GM23338 (cell line): ENCODE results near the gene HNRNPM. TPM values are rescaled to one million over a fixed set of nuclear protein-coding genes. Genes with fewer than 3 reads are reported as not detected.

ENCODE experiments used
- ATAC-seq: fragments of 200-7000 bp; cut with Tn5 transposase; 3 replicates; pipeline ENCODE4 v1.9.1; 2020
- DNase-seq: peaks from one replicate; pipeline ENCODE4 v3.0.0-alpha.2; 2015; ENCODE audit warnings: low spot score
- H2AFZ ChIP-seq: fragments of 200-600 bp; sonication (generic); 2 replicates; pipeline ENCODE4 v1.8.0; 2016; ENCODE audit warnings: antibody characterized with exemption, mild to moderate bottlenecking, moderate library complexity
- H3F3A ChIP-seq: fragments of 200-600 bp; sonication (generic); replicated peaks from 2 replicates; pipeline ENCODE4 v1.8.0; 2017; ENCODE audit warnings: antibody characterized with exemption, mixed run types, low read depth
- H3K27ac ChIP-seq: fragments of 200-600 bp; sonication (generic); 2 replicates; pipeline ENCODE4 v1.6.1; 2016; ENCODE audit warnings: low read depth
- H3K27me3 ChIP-seq: fragments of 200-600 bp; sonication (generic); 2 replicates; pipeline ENCODE4 v1.8.0; 2016; ENCODE audit warnings: mild to moderate bottlenecking, mixed run types, moderate library complexity; ENCODE audit not compliant: insufficient read depth
- H3K36me3 ChIP-seq: fragments of 200-600 bp; sonication (generic); 2 replicates; pipeline ENCODE4 v1.8.0; 2016; ENCODE audit warnings: mild to moderate bottlenecking; ENCODE audit not compliant: insufficient read depth
- H3K4me1 ChIP-seq: fragments of 200-600 bp; sonication (generic); 2 replicates; pipeline ENCODE4 v1.8.0; 2016; ENCODE audit warnings: mild to moderate bottlenecking, moderate library complexity; ENCODE audit not compliant: insufficient read depth
- H3K4me2 ChIP-seq: fragments of 200-600 bp; sonication (generic); 2 replicates; pipeline ENCODE4 v1.7.1; 2017; ENCODE audit warnings: mixed run types
- H3K4me3 ChIP-seq: fragments of 200-600 bp; sonication (generic); 2 replicates; pipeline ENCODE4 v1.6.1; 2016; ENCODE audit warnings: mixed run types
- H3K79me2 ChIP-seq: fragments of 200-600 bp; sonication (generic); replicated peaks from 2 replicates; pipeline ENCODE4 v1.8.0; 2017; ENCODE audit warnings: mild to moderate bottlenecking; ENCODE audit not compliant: insufficient read depth
- H3K9me2 ChIP-seq: fragments of 200-600 bp; sonication (generic); 2 replicates; pipeline ENCODE4 v1.8.0; 2017; ENCODE audit not compliant: insufficient read depth
- H4K20me1 ChIP-seq: fragments of 200-600 bp; sonication (generic); replicated peaks from 2 replicates; pipeline ENCODE4 v1.8.0; 2017; ENCODE audit warnings: mild to moderate bottlenecking; ENCODE audit not compliant: insufficient read depth
- H3K27ac Mint-ChIP-seq: 2 replicates; pipeline ENCODE4 v1.8.0; 2020; ENCODE audit warnings: inconsistent platforms, mild to moderate bottlenecking, moderate library complexity, mixed read lengths
- H3K27me3 Mint-ChIP-seq: 3 replicates; pipeline ENCODE4 v1.8.0; 2022; ENCODE audit warnings: low read depth, mild to moderate bottlenecking, moderate library complexity, mixed read lengths, inconsistent platforms; ENCODE audit not compliant: insufficient read depth, poor library complexity
- H3K36me3 Mint-ChIP-seq: 3 replicates; pipeline ENCODE4 v1.8.0; 2021; ENCODE audit warnings: low read depth, mild to moderate bottlenecking, inconsistent platforms, moderate library complexity, mixed read lengths
- H3K4me1 Mint-ChIP-seq: 3 replicates; pipeline ENCODE4 v1.8.0; 2020; ENCODE audit warnings: mild to moderate bottlenecking, inconsistent platforms, mixed read lengths
- H3K4me3 Mint-ChIP-seq: 3 replicates; pipeline ENCODE4 v1.8.0; 2021; ENCODE audit warnings: moderate library complexity, mild to moderate bottlenecking, inconsistent platforms, mixed read lengths
- H3K9me3 Mint-ChIP-seq: 3 replicates; pipeline ENCODE4 v1.8.0; 2020; ENCODE audit warnings: moderate library complexity, mild to moderate bottlenecking, inconsistent platforms, mixed read lengths
- CREB1 ChIP-seq: fragments of 250-450 bp; sonication (Bioruptor Pico); IDR thresholded peaks from 2 replicates; pipeline ENCODE4 v1.5.0; 2020; ENCODE audit warnings: low read depth, mild to moderate bottlenecking, moderate library complexity
- CTCF ChIP-seq, 2 experiments: fragments of 200-600 bp in 1 of 2; sonication (generic) in 1 of 2; conservative IDR thresholded peaks; 2 replicates each; pipeline versions ENCODE4 v1.5.1 to v1.6.1; 2016 to 2017; ENCODE audit warnings: antibody characterized with exemption in 2 of 2, low read depth in 2 of 2, mild to moderate bottlenecking in 2 of 2, moderate library complexity in 1 of 2
- ETS1 ChIP-seq: IDR thresholded peaks from 2 replicates; pipeline ENCODE4 v1.6.1; 2016; ENCODE audit warnings: antibody characterized with exemption
- EZH2phosphoT487 ChIP-seq: fragments of 200-600 bp; sonication (generic); IDR thresholded peaks from one replicate; pipeline ENCODE4 v1.8.1; 2018; ENCODE audit warnings: antibody characterized with exemption; ENCODE audit not compliant: unreplicated experiment
- NANOG ChIP-seq: IDR thresholded peaks from 2 replicates; pipeline ENCODE4 v1.6.1; 2016; ENCODE audit warnings: antibody characterized with exemption, borderline replicate concordance
- REST ChIP-seq: IDR thresholded peaks from one replicate; pipeline ENCODE4 v1.6.1; 2018; ENCODE audit warnings: antibody characterized with exemption; ENCODE audit not compliant: unreplicated experiment
- STAT1 ChIP-seq: IDR thresholded peaks from one replicate; pipeline ENCODE4 v1.6.1; 2016; ENCODE audit warnings: antibody characterized with exemption; ENCODE audit not compliant: unreplicated experiment
- ZNF331 ChIP-seq: fragments of 250-450 bp; sonication (Bioruptor Pico); IDR thresholded peaks from 2 replicates; pipeline ENCODE4 v1.5.0; 2020; ENCODE audit warnings: low read depth, mild to moderate bottlenecking, moderate library complexity
- polyA plus RNA-seq: library from polyadenylated mRNA; unstranded; fragments of >200 nt; fragmentation: Nextera tagmentation; extraction: Ambion mirVana; gene quantifications from 2 replicates; pipeline ENCODE4 v1.2.1, GENCODE V29; 2016
- total RNA-seq: library from RNA; depleted of rRNA; stranded (reverse); fragments of >200 nt; shearing (Covaris generic); gene quantifications from 2 replicates; pipeline ENCODE4 v1.2.3, GENCODE V29; 2014

The HNRNPM gene
- total and polyA plus RNA-seq, 2 experiments from 2014 or later = 291 to 389 TPM

- Mint-ChIP-seq H3K27ac (no peak overlapping the region), H3K4me3 (no peak overlapping the region), H3K36me3 (peaks cover 37% of the 10 kb centered on the region)
Measured at GRCh38 chr19:8491574-8491973, 46.8 kb downstream of the HNRNPM start.

GRCh38 chr19:8494158-8494557, 49.4 kb downstream of the HNRNPM start:
- no peaks in the 10 kb centered on the region for H3K27me3 ChIP-seq
- H3K4me3 ChIP-seq = no peak overlapping the region
- Mint-ChIP-seq H3K4me1 (peaks cover 12% of the 10 kb centered on the region), H3K4me3 (no peak overlapping the region), H3K9me3 (no peaks in the 10 kb centered on the region; the same call in 2 of the 3 replicates), H3K27me3 (peaks cover 11% of the 10 kb centered on the region), H3K36me3 (peaks cover 11% of the 10 kb centered on the region), H3K27ac (no peak overlapping the region)
- no peaks in the 10 kb centered on the region for H3K36me3 ChIP-seq
- DNase-seq (peak; percentile 39), ATAC-seq (peak; percentile 14)
- no peaks in the 10 kb centered on the region for H3K9me2 ChIP-seq
- H3K27ac ChIP-seq = peak overlapping the region; percentile 63; the same call in 1 of the 2 replicates
- no peak overlapping the region for H2AFZ ChIP-seq
- H3F3A ChIP-seq = peaks cover 13% of the 10 kb centered on the region
- H3K4me2 ChIP-seq = no peak overlapping the region
- no peaks in the 10 kb centered on the region; the same call in 1 of the 2 replicates for H3K4me1 ChIP-seq
- H3K79me2 ChIP-seq = no peaks in the 10 kb centered on the region
- peaks cover 6% of the 10 kb centered on the region; the same call in 1 of the 2 replicates for H4K20me1 ChIP-seq
- TF ChIP-seq NANOG (no peak), ETS1 (no peak), REST (no peak), CREB1 (no peak), ZNF331 (CRISPR knock-in tag) (no peak), CTCF (conservative IDR thresholded peaks at IDR 0.05; ENCODE audit: low read depth in 2 of 2) (0 out of 4 replicates have a peak, but pooled peaks of 1 of the 2 experiments have one; percentile 2)

More at GRCh38 chr19:8491574-8491973, 46.8 kb downstream of the HNRNPM start:
- 0 out of 2 replicates have a peak overlapping the region, but pooled peaks have one; percentile 12 for H3K27ac ChIP-seq
- Mint-ChIP-seq H3K9me3 (no peaks in the 10 kb centered on the region; the same call in 2 of the 3 replicates), H3K4me1 (peaks cover 19% of the 10 kb centered on the region), H3K27me3 (peaks cover 18% of the 10 kb centered on the region)
- H3K4me2 ChIP-seq = no peak overlapping the region
- ATAC-seq (peak; percentile 18), DNase-seq (peak; percentile 65)
- peaks cover 39% of the 10 kb centered on the region for H3F3A ChIP-seq
- H3K4me1 ChIP-seq = no peaks in the 10 kb centered on the region
- peaks cover 13% of the 10 kb centered on the region for H3K36me3 ChIP-seq
- no peaks in the 10 kb centered on the region for H3K9me2 ChIP-seq
- H3K27me3 ChIP-seq = no peaks in the 10 kb centered on the region
- H4K20me1 ChIP-seq = peaks cover 11% of the 10 kb centered on the region; the same call in 1 of the 2 replicates
- H2AFZ ChIP-seq = no peak overlapping the region
- TF ChIP-seq ZNF331 (CRISPR knock-in tag) = no peak
- TF ChIP-seq STAT1 = no peak
- no peak for TF ChIP-seq EZH2phosphoT487
- TF ChIP-seq NANOG = no peak
- peak in 1 of 2 experiments; percentile 46; a peak in 2 of 4 replicates for TF ChIP-seq CTCF (conservative IDR thresholded peaks at IDR 0.05; ENCODE audit: low read depth in 2 of 2)
- H3K4me3 ChIP-seq = no peak overlapping the region
- no peaks in the 10 kb centered on the region for H3K79me2 ChIP-seq
